Uterus (tissue), 4 donors: ENCODE data around the gene TRIP13. TPM values are rescaled to one million over a fixed set of nuclear protein-coding genes. Genes with fewer than 3 reads are reported as not detected.
"Not testable (repeated sequence)": the region's sequence is repeated elsewhere in the genome, so short reads cannot be mapped to it uniquely, and the experiment has no call there.

Source experiments
- DNase-seq, 2 donors: peaks; one replicate each; pipeline ENCODE4 v3.0.0-alpha.2; 2019 to 2020
- H3K27ac ChIP-seq, 2 donors: fragments of 200-600 bp; sonication (generic); 1 replicate in 1 of 2; 2 replicates in 1 of 2; pipeline ENCODE4 v1.5.1; 2016 to 2018
- H3K27me3 ChIP-seq, 2 donors: fragments of 200-600 bp; sonication (generic); one replicate each; pipeline ENCODE4 v1.5.1; 2018 to 2019; ENCODE audit warnings: control low read depth in 1 of 2
- H3K36me3 ChIP-seq, 2 donors: fragments of 200-600 bp; sonication (generic); one replicate each; pipeline ENCODE4 v1.5.1; 2019; ENCODE audit warnings: control low read depth in 1 of 2
- H3K4me1 ChIP-seq, 2 donors: fragments of 200-600 bp; sonication (generic); one replicate each; pipeline ENCODE4 v1.5.1; 2018 to 2019; ENCODE audit warnings: control low read depth in 1 of 2
- H3K4me3 ChIP-seq, 2 donors: fragments of 200-600 bp; sonication (generic); 1 replicate in 1 of 2; 2 replicates in 1 of 2; pipeline ENCODE4 v1.5.1; 2018 to 2019; ENCODE audit warnings: mild to moderate bottlenecking in 1 of 2
- H3K9me3 ChIP-seq, 2 donors: fragments of 200-600 bp; sonication (generic); one replicate each; pipeline ENCODE4 v1.5.1; 2019; ENCODE audit warnings: control low read depth in 1 of 2
- POLR2A ChIP-seq, 2 donors: fragments of 450-650 bp; IDR thresholded peaks; one replicate each; pipeline ENCODE4 v1.6.1; 2016; ENCODE audit warnings: antibody characterized with exemption in 2 of 2, mild to moderate bottlenecking in 1 of 2, moderate library complexity in 1 of 2
- intact Hi-C: fragments of 100-400 bp; cut with DNase I; formaldehyde crosslinking; loops from one replicate; pipeline ENCODE4 v1.15.1; 2023; ENCODE audit warnings: low total_unique reads
- total RNA-seq, 4 donors: library from RNA; depleted of rRNA in 3 of 4; stranded (reverse); fragments of >200 nt in 3 of 4; gene quantifications; one replicate each; pipeline versions ENCODE4 v1.1.0 to v1.2.4, GENCODE V29; 2014 to 2023
- TF ChIP-seq, protein P1 (sequence below), 4 experiments: fragments of 200-600 bp in 2 of 4; fragments of 450-650 bp in 2 of 4; sonication (generic) in 2 of 4; IDR thresholded peaks; one replicate each; pipeline ENCODE4 v1.5.1; 2016 to 2019; ENCODE audit warnings: antibody characterized with exemption in 4 of 4, mild to moderate bottlenecking in 2 of 4, moderate library complexity in 1 of 4
- donor health status: DM: yes; HTN: yes; CAD: no.

The TRIP13 gene
- total RNA-seq, 4 donors from 2014 or later, result 1.2 to 10.5 (median 1.3) TPM; not detected in 1

DNA sequence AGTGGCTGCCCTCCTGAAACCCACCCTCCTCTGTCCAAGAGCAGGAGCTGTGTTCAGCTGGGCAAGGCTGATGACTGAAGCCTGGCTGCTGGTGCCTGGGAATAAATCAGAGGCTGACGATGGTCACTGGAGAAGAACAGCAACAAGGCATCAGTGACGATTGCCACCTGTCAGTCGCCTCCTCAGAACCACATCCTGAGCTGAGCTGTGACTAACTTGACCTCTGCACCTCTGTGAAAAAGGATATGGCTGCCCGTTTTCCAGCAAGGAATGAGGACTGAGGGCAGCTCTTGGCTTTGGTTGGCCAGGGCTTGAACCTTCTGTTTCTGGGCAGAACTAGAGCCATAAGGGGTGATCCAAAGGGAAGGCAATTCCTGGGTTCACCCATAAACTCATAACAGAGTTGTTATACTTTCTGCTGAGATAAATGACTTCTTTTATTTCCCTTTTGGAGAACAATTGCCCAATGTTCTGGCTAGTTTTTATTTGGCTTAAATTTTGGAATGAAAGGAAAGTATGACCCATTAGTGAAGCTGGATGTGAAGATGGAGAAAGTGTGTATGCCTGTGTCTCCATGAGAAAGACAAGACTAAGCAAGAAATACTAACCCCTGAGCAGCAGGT lies 40.1 kb downstream of the TRIP13 start:
- no peaks in the 10 kb centered on the region for H3K9me3 ChIP-seq
- H3K27me3 ChIP-seq, result no peaks in the 10 kb centered on the region
- intact Hi-C loops, result no loop called here
- H3K4me1 ChIP-seq, result no peaks in the 10 kb centered on the region
- DNase-seq, result peak in 1 of 2 donors; percentile 14
- H3K27ac ChIP-seq, result no peak overlapping the region
- H3K4me3 ChIP-seq, result no peak overlapping the region
- H3K36me3 ChIP-seq, result no peaks in the 10 kb centered on the region
- no peak for TF ChIP-seq POLR2A (IDR thresholded peaks at IDR 0.05)
- TF ChIP-seq, protein P1, sequence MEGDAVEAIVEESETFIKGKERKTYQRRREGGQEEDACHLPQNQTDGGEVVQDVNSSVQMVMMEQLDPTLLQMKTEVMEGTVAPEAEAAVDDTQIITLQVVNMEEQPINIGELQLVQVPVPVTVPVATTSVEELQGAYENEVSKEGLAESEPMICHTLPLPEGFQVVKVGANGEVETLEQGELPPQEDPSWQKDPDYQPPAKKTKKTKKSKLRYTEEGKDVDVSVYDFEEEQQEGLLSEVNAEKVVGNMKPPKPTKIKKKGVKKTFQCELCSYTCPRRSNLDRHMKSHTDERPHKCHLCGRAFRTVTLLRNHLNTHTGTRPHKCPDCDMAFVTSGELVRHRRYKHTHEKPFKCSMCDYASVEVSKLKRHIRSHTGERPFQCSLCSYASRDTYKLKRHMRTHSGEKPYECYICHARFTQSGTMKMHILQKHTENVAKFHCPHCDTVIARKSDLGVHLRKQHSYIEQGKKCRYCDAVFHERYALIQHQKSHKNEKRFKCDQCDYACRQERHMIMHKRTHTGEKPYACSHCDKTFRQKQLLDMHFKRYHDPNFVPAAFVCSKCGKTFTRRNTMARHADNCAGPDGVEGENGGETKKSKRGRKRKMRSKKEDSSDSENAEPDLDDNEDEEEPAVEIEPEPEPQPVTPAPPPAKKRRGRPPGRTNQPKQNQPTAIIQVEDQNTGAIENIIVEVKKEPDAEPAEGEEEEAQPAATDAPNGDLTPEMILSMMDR (IDR thresholded peaks at IDR 0.05), result no peak

DNA sequence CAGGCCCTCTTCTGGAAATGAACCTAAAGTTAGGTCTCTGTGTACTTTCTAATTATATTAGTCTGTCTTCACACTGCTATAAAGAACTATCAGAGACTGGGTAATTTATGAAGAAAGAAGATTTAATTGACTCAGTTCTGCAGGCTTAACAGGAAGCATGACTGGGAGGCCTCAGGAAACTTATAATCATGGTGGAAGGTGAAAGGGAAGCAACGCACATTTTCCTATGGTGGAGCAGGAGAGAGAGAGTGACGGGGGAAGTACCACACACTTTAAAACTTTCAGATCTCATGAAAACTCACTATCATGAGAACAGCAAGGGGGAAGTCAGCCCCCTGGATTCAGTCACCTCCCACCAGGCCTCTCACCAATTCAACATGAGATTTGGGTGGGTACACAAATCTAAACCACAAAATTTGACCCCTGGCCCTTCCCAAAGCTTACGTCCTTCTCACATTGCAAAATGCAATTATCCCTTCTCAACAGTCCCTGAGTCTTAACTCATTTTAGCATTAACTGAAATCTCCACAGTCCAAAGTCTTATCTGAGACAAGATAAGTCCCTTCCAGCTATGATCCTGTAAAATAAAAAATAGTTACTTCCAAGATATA lies 40.7 kb downstream of the TRIP13 start:
- TF ChIP-seq, protein P1 (IDR thresholded peaks at IDR 0.05), result no peak
- TF ChIP-seq POLR2A (IDR thresholded peaks at IDR 0.05), result no peak
- DNase-seq, result peak in 1 of 2 donors; percentile 2
- Histone ChIP-seq H3K36me3 (no peaks in the 10 kb centered on the region), H3K27ac (peak overlapping the region in 1 of 2 donors; percentile 15), H3K27me3 (no peaks in the 10 kb centered on the region), H3K4me3 (no peak overlapping the region), H3K9me3 (no peaks in the 10 kb centered on the region), H3K4me1 (no peaks in the 10 kb centered on the region)
- intact Hi-C loops, result no loop called here

DNA sequence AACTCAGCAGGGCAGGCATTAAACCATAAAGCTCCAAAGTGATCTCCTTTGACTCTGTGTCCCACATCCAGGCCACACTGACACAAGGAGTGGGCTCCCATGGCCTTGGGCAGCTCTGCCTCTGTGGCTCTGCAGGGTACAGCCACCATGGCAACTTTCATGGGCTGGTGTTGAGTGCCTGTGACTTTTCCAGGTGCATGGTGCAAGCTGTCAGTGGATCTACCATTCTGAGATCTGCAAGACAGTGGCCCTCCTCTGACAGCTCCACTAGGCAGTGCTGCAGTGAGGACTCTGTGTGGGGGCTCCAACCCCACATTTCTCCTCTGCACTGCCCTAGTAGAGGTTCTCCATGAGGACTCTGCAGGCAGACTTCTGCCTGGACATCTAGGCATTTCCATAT lies 41.3 kb downstream of the TRIP13 start:
- H3K27me3 ChIP-seq, H3K4me3 ChIP-seq, H3K36me3 ChIP-seq, H3K4me1 ChIP-seq, H3K9me3 ChIP-seq, intact Hi-C loops, H3K27ac ChIP-seq: not testable (repeated sequence)
- peak in 1 of 2 donors; percentile 9 for DNase-seq

DNA sequence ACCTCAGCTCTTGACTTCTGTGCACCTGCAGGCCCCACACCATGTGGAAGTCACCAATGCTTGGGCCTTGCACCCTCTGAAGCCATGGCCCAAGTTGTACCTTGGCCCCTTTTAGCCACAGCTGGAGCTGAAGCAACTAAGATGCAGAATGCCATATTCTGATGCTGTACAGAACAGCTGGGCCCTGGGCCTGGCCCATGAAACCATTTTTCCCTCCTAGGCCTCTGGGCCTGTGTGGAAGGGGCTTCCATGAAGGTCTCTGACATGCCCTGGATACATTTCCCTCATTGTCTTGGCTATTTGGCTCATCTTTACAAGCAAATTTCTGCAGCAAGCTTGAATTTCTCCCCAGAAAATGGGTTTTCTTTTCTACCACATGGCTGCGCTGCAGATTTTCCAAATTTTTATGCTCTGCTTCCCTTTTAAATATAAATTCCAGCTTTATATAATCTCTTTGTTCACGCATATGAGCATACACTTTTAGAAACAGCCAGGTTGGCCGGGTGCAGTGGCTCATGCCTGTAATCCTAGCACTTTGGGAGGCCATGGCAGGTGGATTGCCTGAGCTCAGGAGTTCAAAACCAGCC lies 41.8 kb downstream of the TRIP13 start:
- intact Hi-C loops, H3K36me3 ChIP-seq, H3K27me3 ChIP-seq, H3K27ac ChIP-seq, H3K4me3 ChIP-seq, H3K9me3 ChIP-seq, H3K4me1 ChIP-seq: not testable (repeated sequence)
- peak in 1 of 2 donors; percentile 5 for DNase-seq

DNA sequence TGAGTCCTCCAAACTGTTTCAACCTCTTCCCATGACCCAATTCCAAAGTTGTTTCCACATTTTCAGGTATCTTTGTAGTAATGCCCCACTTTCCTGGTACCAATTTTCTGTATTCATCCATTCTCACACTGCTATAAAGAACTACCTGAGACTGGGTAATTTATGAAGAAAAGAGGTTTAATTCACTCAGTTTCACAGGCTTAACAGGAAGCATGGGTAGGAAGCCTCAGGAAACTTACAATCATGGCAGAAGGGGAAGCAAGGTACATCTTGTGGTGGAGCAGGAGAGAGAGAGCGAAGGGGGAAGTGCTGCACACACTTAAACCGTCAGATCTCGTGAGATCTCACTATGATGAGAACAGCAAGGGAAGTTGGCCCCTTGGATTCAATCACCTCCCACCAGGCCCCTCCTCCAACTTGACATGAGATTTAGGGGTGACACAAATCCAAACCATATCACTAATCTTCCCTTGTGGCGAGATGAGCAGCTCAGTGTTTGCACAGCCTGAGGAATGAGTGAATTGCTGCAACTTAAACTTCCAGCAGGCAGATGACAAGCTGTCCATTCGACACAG lies 42.9 kb downstream of the TRIP13 start:
- intact Hi-C loops, result no loop called here
- H3K9me3 ChIP-seq, result no peaks in the 10 kb centered on the region

More for the DNA sequence above, 42.9 kb downstream of the TRIP13 start:
- Histone ChIP-seq H3K27me3 (no peaks in the 10 kb centered on the region), H3K27ac (no peak overlapping the region), H3K4me1 (no peaks in the 10 kb centered on the region), H3K36me3 (no peaks in the 10 kb centered on the region), H3K4me3 (no peak overlapping the region)
- DNase-seq, result peak in 1 of 2 donors; percentile 0
- TF ChIP-seq, protein P1 (IDR thresholded peaks at IDR 0.05), result no peak
- TF ChIP-seq POLR2A (IDR thresholded peaks at IDR 0.05), result no peak
